ENCODE data around the gene CRLF3.

- no peak for TF ChIP-seq CTCF (IDR thresholded peaks at IDR 0.05)
- no peak for TF ChIP-seq POLR2AphosphoS5 (IDR thresholded peaks at IDR 0.05)
- TF ChIP-seq POLR2A (IDR thresholded peaks at IDR 0.05) = no peak
Observed at GRCh38 chr17:30801671-30802070, 22.8 kb downstream of the CRLF3 start.

Data from gastroesophageal sphincter (tissue), 3 donors.